ENCODE data around the gene GNAO1. TPM values are rescaled to one million over a fixed set of nuclear protein-coding genes. Genes with fewer than 3 reads are reported as not detected.

Gene GNAO1
- total and polyA plus RNA-seq, 9 of the 15 experiments (the other 6 are each of a cell fraction or from before 2014, with no cell fraction given) = 0.07 to 0.42 (median 0.08) TPM; not detected in 5

DNA sequence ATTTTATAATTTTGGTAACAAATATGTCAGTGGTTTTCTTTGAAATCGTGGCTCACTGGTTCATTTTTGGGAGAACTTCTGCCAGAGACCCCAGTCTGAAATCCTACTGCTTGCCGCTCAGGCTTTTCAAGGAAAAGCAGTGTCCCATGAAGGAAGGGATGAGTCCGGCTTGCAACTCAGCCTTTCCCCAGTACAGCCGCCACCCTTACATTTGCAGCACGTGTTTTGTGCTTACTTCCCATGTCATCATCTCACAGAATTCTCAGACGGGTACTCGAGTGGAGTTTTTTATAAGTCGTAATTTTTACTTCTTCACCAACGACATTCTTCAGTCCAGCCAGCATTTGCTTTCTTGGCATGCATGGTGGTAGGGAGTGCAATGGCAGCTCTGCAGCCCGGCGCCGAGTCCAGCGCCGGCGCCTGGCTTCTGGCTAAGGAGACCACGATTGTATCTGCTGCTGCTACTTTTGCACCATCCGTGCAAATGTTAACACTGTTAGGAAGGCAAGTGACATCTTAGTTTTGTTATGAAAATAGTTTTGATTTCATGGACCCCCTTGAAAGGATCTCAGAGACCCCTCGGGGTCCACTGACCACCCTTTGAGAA lies 123.1 kb downstream of the GNAO1 start (continued):
- TF ChIP-seq, protein P1, sequence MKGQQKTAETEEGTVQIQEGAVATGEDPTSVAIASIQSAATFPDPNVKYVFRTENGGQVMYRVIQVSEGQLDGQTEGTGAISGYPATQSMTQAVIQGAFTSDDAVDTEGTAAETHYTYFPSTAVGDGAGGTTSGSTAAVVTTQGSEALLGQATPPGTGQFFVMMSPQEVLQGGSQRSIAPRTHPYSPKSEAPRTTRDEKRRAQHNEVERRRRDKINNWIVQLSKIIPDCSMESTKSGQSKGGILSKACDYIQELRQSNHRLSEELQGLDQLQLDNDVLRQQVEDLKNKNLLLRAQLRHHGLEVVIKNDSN (CRISPR knock-in tag; IDR thresholded peaks at IDR 0.05) = peak; percentile 28; the same call in 1 of the 2 replicates
- TF ChIP-seq, protein P2, sequence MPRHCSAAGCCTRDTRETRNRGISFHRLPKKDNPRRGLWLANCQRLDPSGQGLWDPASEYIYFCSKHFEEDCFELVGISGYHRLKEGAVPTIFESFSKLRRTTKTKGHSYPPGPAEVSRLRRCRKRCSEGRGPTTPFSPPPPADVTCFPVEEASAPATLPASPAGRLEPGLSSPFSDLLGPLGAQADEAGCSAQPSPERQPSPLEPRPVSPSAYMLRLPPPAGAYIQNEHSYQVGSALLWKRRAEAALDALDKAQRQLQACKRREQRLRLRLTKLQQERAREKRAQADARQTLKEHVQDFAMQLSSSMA (CRISPR knock-in tag; IDR thresholded peaks at IDR 0.05) = no peak
- TF ChIP-seq, protein P3, sequence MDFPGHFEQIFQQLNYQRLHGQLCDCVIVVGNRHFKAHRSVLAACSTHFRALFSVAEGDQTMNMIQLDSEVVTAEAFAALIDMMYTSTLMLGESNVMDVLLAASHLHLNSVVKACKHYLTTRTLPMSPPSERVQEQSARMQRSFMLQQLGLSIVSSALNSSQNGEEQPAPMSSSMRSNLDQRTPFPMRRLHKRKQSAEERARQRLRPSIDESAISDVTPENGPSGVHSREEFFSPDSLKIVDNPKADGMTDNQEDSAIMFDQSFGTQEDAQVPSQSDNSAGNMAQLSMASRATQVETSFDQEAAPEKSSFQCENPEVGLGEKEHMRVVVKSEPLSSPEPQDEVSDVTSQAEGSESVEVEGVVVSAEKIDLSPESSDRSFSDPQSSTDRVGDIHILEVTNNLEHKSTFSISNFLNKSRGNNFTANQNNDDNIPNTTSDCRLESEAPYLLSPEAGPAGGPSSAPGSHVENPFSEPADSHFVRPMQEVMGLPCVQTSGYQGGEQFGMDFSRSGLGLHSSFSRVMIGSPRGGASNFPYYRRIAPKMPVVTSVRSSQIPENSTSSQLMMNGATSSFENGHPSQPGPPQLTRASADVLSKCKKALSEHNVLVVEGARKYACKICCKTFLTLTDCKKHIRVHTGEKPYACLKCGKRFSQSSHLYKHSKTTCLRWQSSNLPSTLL (IDR thresholded peaks at IDR 0.05) = no peak
- TF ChIP-seq EP400 (IDR thresholded peaks at IDR 0.05) (peak; percentile 30; the same call in 1 of the 2 replicates), RFX1 (IDR thresholded peaks at IDR 0.05) (no peak), CTBP1 (IDR thresholded peaks at IDR 0.05; ENCODE audit: borderline replicate concordance) (no peak), MTF1 (CRISPR knock-in tag; IDR thresholded peaks at IDR 0.05; ENCODE audit: borderline replicate concordance) (no peak), NBN (IDR thresholded peaks at IDR 0.05; ENCODE audit: low read depth) (no peak), ZNF75A (CRISPR knock-in tag; IDR thresholded peaks at IDR 0.05) (0 out of 2 replicates have a peak, but pooled peaks have one; percentile 41), TEAD4 (IDR thresholded peaks at IDR 0.05; ENCODE audit: low read length) (no peak), TEAD4 (CRISPR knock-in tag; IDR thresholded peaks at IDR 0.05; ENCODE audit: borderline replicate concordance) (no peak)
- TF ChIP-seq, protein P4, sequence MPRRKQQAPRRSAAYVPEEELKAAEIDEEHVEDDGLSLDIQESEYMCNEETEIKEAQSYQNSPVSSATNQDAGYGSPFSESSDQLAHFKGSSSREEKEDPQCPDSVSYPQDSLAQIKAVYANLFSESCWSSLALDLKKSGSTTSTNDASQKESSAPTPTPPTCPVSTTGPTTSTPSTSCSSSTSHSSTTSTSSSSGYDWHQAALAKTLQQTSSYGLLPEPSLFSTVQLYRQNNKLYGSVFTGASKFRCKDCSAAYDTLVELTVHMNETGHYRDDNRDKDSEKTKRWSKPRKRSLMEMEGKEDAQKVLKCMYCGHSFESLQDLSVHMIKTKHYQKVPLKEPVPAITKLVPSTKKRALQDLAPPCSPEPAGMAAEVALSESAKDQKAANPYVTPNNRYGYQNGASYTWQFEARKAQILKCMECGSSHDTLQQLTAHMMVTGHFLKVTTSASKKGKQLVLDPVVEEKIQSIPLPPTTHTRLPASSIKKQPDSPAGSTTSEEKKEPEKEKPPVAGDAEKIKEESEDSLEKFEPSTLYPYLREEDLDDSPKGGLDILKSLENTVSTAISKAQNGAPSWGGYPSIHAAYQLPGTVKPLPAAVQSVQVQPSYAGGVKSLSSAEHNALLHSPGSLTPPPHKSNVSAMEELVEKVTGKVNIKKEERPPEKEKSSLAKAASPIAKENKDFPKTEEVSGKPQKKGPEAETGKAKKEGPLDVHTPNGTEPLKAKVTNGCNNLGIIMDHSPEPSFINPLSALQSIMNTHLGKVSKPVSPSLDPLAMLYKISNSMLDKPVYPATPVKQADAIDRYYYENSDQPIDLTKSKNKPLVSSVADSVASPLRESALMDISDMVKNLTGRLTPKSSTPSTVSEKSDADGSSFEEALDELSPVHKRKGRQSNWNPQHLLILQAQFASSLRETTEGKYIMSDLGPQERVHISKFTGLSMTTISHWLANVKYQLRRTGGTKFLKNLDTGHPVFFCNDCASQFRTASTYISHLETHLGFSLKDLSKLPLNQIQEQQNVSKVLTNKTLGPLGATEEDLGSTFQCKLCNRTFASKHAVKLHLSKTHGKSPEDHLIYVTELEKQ (CRISPR knock-in tag; IDR thresholded peaks at IDR 0.05) = no peak; the same call in 1 of the 2 replicates
- TF ChIP-seq, protein P5, sequence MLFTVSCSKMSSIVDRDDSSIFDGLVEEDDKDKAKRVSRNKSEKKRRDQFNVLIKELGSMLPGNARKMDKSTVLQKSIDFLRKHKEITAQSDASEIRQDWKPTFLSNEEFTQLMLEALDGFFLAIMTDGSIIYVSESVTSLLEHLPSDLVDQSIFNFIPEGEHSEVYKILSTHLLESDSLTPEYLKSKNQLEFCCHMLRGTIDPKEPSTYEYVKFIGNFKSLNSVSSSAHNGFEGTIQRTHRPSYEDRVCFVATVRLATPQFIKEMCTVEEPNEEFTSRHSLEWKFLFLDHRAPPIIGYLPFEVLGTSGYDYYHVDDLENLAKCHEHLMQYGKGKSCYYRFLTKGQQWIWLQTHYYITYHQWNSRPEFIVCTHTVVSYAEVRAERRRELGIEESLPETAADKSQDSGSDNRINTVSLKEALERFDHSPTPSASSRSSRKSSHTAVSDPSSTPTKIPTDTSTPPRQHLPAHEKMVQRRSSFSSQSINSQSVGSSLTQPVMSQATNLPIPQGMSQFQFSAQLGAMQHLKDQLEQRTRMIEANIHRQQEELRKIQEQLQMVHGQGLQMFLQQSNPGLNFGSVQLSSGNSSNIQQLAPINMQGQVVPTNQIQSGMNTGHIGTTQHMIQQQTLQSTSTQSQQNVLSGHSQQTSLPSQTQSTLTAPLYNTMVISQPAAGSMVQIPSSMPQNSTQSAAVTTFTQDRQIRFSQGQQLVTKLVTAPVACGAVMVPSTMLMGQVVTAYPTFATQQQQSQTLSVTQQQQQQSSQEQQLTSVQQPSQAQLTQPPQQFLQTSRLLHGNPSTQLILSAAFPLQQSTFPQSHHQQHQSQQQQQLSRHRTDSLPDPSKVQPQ (CRISPR knock-in tag; IDR thresholded peaks at IDR 0.05; ENCODE audit: borderline replicate concordance) = no peak
- TF ChIP-seq, protein P6, sequence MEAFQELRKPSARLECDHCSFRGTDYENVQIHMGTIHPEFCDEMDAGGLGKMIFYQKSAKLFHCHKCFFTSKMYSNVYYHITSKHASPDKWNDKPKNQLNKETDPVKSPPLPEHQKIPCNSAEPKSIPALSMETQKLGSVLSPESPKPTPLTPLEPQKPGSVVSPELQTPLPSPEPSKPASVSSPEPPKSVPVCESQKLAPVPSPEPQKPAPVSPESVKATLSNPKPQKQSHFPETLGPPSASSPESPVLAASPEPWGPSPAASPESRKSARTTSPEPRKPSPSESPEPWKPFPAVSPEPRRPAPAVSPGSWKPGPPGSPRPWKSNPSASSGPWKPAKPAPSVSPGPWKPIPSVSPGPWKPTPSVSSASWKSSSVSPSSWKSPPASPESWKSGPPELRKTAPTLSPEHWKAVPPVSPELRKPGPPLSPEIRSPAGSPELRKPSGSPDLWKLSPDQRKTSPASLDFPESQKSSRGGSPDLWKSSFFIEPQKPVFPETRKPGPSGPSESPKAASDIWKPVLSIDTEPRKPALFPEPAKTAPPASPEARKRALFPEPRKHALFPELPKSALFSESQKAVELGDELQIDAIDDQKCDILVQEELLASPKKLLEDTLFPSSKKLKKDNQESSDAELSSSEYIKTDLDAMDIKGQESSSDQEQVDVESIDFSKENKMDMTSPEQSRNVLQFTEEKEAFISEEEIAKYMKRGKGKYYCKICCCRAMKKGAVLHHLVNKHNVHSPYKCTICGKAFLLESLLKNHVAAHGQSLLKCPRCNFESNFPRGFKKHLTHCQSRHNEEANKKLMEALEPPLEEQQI (IDR thresholded peaks at IDR 0.05) = no peak
